HFF-Myc (cell line): Measurements from ENCODE around the gene AVPR2.

Experiments used
- DNase-seq: peaks from one replicate; pipeline ENCODE4 v3.0.0-alpha.2; 2011; ENCODE audit warnings: low read depth; ENCODE audit errors: extremely low read depth
- H3K4me3 ChIP-seq: replicated peaks from 2 replicates; pipeline ENCODE4 v1.5.1; 2011; ENCODE audit warnings: low read depth, mild to moderate bottlenecking, control low read depth, low read length
- TF ChIP-seq, protein P1 (sequence below): IDR thresholded peaks from 2 replicates; pipeline ENCODE4 v1.5.1; 2012; ENCODE audit warnings: mild to moderate bottlenecking, low read depth, low read length, control low read depth; ENCODE audit errors: missing control alignments

AVPR2 gene

GRCh38 chrX:153911798-153912197, 7.3 kb downstream of the AVPR2 start:
- no peak for DNase-seq
- no peak overlapping the region for H3K4me3 ChIP-seq
- TF ChIP-seq, protein P1, sequence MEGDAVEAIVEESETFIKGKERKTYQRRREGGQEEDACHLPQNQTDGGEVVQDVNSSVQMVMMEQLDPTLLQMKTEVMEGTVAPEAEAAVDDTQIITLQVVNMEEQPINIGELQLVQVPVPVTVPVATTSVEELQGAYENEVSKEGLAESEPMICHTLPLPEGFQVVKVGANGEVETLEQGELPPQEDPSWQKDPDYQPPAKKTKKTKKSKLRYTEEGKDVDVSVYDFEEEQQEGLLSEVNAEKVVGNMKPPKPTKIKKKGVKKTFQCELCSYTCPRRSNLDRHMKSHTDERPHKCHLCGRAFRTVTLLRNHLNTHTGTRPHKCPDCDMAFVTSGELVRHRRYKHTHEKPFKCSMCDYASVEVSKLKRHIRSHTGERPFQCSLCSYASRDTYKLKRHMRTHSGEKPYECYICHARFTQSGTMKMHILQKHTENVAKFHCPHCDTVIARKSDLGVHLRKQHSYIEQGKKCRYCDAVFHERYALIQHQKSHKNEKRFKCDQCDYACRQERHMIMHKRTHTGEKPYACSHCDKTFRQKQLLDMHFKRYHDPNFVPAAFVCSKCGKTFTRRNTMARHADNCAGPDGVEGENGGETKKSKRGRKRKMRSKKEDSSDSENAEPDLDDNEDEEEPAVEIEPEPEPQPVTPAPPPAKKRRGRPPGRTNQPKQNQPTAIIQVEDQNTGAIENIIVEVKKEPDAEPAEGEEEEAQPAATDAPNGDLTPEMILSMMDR: no peak

DNA sequence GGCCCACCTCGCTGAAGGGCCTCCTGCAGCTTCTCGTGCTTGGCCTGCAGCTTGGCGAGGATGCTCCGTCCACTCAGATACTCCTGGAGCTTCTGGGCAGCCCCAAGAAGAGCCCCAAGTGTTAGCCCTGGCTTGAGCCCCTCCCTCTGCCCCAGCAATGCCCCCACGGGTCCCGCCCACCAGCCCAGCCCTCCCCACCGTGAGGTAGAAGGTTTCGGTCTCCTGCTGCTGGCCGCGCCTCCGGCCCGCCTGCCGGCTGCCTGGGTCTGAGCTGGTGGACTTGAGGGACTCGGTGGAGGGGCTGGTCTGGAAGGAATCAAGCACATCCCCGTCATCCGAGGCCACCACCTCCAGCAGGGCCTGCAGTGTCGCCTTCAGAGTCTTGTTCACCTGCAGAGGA, 8.7 kb downstream of the AVPR2 start:
- H3K4me3 ChIP-seq: no peak overlapping the region
- DNase-seq: no peak
- TF ChIP-seq, protein P1: no peak

DNA sequence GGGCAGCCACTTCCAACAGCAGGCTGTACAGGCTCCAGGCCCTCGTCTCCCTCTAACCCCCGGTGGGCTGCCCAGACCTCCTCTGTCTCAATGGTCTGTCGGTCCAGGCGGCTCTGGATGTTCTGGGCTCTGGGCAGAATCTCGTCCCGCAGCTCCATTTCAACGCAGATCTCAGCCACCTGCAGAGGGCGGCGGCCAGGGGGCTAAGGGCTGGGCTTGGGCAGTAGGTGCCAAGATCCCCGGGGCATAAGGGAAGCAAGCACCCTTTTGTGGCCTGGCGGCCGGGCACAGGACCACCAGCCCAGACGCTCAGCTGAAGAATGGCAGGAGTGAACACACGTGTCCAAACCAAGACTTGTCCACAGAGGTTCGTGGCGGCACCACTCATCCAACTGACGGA, 9.2 kb downstream of the AVPR2 start:
- TF ChIP-seq, protein P1: no peak
- H3K4me3 ChIP-seq: no peak overlapping the region
- no peak for DNase-seq

GRCh38 chrX:153917869-153918268, 13.4 kb downstream of the AVPR2 start:
- H3K4me3 ChIP-seq: no peak overlapping the region
- TF ChIP-seq, protein P1: no peak
- DNase-seq: no peak

DNA sequence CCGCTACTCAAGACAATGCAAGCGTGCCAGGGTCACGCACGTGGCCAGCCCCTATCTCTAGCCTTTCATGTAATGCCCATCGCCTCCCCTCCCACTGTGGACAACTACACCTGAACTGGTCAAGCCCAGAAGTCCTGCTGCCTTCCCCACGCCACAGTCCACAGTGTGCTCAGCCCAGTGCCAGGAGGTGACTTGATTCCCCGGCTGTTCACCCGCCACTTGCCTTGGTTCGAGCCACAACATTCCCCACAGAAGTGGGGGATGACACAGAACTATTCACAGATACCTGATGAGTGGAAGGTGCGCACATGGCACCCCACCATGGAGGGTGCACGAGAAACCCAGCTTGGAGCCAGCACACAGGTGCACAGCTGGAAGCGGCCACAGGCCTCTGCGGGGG, 14.8 kb downstream of the AVPR2 start:
- TF ChIP-seq, protein P1: no peak
- DNase-seq: no peak
- H3K4me3 ChIP-seq: no peak overlapping the region

DNA sequence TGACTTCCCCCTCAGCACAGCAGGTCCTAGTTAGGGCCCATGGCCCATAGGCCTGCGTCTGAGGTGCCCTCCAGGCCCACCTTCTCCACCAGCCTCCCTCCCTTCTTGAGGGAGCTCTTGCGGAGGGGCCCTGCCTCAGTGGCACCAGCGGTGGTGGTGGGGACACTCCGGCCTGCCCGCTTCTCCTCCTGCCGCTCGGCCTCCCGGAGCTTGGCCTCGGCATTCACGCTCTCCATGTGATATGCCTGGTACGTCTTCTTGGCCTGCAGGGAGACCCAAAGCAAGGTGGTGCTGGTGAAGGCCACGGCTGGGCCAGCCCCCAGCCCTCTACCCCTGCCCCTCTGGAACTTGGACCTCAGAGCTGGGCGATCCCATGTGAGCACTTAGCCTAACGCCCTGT, 16.1 kb downstream of the AVPR2 start:
- H3K4me3 ChIP-seq: no peak overlapping the region
- DNase-seq: no peak
- TF ChIP-seq, protein P1: no peak

DNA sequence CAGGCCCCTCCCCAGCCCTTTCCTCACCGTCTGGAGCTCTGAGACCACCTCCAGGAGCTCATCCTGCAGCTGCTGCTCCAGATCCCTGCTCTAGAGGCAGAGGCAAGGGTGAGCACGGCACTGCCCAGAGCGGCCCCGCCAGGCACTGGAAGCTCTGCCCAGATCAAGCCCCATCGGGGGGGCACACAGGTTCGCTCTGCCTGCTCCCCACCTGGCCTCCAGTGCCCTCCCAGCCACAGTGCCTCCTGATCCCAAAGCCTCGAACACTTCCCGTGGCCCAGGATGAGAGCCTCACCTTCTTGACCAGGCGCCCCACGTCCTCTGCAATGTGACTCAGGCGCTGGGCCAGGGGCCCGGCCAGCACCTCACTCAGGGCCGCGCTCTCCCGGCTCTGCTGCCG, 16.6 kb downstream of the AVPR2 start:
- TF ChIP-seq, protein P1: no peak
- no peak for DNase-seq
- H3K4me3 ChIP-seq: no peak overlapping the region
